ENCODE measurements around the gene CDT1. TPM values are rescaled to one million over a fixed set of nuclear protein-coding genes. Genes with fewer than 3 reads are reported as not detected.
A peak's percentile ranks its signal among the peaks of the same experiment; 100 is the strongest.

Gene CDT1
- total and polyA plus RNA-seq, 10 of the 15 experiments (the other 5 are each of a cell fraction or from before 2014, with no cell fraction given), result 0.50 to 87.6 (median 8.8) TPM

DNA sequence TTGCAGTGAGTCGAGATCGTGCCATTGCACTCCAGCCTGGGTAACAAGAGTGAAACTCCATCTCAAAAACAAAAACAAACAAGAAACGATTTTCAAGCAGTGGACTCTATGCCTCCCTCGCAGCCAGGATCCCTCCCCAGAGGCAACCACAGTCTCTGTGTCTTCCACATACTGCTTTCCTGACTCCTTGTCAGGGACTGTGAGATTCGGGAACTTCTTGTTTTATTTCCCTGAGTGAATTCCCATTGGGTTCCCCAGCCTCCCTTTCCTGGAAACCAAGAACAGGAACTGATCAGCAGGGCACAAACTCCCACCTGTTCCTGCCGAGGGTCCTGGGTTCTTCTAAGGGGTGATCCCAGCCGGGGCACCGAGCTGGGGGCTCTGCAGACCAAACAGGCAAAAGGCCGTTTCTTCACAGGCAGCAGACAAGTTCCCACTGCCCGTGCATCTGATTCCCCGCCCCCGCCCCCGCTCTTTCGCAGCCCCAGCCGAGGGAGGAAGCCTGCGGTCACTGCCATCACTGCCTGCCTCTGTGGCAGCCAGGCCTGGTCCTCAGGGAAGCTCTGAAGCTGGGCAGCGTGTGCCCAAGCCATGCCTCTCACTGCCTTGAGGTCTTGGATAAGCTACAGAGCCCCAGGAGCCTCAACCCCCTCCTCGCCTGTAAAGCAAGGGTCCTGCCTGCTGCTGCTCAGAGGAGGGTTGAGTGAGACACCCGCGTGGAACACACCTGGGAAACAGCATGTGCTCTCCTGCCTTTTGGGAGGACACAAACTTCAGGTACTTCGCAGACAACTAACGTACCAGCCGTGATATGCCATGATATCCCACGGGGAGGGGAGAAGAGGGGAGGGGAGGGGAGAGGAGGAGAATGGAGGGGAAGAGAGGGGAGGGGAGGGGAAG, 13.0 kb upstream of the CDT1 start (continued):
- TF ChIP-seq, protein P1, sequence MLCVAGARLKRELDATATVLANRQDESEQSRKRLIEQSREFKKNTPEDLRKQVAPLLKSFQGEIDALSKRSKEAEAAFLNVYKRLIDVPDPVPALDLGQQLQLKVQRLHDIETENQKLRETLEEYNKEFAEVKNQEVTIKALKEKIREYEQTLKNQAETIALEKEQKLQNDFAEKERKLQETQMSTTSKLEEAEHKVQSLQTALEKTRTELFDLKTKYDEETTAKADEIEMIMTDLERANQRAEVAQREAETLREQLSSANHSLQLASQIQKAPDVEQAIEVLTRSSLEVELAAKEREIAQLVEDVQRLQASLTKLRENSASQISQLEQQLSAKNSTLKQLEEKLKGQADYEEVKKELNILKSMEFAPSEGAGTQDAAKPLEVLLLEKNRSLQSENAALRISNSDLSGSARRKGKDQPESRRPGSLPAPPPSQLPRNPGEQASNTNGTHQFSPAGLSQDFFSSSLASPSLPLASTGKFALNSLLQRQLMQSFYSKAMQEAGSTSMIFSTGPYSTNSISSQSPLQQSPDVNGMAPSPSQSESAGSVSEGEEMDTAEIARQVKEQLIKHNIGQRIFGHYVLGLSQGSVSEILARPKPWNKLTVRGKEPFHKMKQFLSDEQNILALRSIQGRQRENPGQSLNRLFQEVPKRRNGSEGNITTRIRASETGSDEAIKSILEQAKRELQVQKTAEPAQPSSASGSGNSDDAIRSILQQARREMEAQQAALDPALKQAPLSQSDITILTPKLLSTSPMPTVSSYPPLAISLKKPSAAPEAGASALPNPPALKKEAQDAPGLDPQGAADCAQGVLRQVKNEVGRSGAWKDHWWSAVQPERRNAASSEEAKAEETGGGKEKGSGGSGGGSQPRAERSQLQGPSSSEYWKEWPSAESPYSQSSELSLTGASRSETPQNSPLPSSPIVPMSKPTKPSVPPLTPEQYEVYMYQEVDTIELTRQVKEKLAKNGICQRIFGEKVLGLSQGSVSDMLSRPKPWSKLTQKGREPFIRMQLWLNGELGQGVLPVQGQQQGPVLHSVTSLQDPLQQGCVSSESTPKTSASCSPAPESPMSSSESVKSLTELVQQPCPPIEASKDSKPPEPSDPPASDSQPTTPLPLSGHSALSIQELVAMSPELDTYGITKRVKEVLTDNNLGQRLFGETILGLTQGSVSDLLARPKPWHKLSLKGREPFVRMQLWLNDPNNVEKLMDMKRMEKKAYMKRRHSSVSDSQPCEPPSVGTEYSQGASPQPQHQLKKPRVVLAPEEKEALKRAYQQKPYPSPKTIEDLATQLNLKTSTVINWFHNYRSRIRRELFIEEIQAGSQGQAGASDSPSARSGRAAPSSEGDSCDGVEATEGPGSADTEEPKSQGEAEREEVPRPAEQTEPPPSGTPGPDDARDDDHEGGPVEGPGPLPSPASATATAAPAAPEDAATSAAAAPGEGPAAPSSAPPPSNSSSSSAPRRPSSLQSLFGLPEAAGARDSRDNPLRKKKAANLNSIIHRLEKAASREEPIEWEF (IDR thresholded peaks at IDR 0.05; ENCODE audit: insufficient replicate concordance, low read depth, low read length), result no peak
- TF ChIP-seq POU2F2 (IDR thresholded peaks at IDR 0.05; ENCODE audit: borderline replicate concordance, low read depth, low read length) (no peak), PAX8 (IDR thresholded peaks at IDR 0.05) (no peak), TCF7 (IDR thresholded peaks at IDR 0.05; ENCODE audit: borderline replicate concordance) (no peak), NFYB (IDR thresholded peaks at IDR 0.05; ENCODE audit: insufficient read depth, low read depth, low read length) (no peak), DPF2 (IDR thresholded peaks at IDR 0.05) (no peak; the same call in 1 of the 2 replicates), IKZF1 (conservative IDR thresholded peaks at IDR 0.05) (peak; percentile 67), CEBPB (IDR thresholded peaks at IDR 0.05; ENCODE audit: borderline replicate concordance in 1 of 2, low read depth in 2 of 2, low read length in 2 of 2) (no peak), EED (IDR thresholded peaks at IDR 0.05; ENCODE audit: low read depth) (peak; percentile 49; the same call in 1 of the 2 replicates), NFYA (IDR thresholded peaks at IDR 0.05; ENCODE audit: borderline replicate concordance, low read depth, low read length) (no peak), MEF2B (IDR thresholded peaks at IDR 0.05; ENCODE audit: partially characterized antibody, poor library complexity, severe bottlenecking) (peak; percentile 13), SREBF1 (IDR thresholded peaks at IDR 0.05; ENCODE audit: low read length) (no peak), ZNF622 (IDR thresholded peaks at IDR 0.05) (no peak), WRNIP1 (IDR thresholded peaks at IDR 0.05; ENCODE audit: borderline replicate concordance, low read depth, low read length) (no peak), NR2F1 (conservative IDR thresholded peaks at IDR 0.05) (no peak), TAF1 (IDR thresholded peaks at IDR 0.05; ENCODE audit: borderline replicate concordance, low read depth, low read length) (no peak)
- TF ChIP-seq, protein P2, sequence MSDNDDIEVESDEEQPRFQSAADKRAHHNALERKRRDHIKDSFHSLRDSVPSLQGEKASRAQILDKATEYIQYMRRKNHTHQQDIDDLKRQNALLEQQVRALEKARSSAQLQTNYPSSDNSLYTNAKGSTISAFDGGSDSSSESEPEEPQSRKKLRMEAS (IDR thresholded peaks at IDR 0.05; ENCODE audit: low read depth, low read length), result no peak
- TF ChIP-seq, protein P3, sequence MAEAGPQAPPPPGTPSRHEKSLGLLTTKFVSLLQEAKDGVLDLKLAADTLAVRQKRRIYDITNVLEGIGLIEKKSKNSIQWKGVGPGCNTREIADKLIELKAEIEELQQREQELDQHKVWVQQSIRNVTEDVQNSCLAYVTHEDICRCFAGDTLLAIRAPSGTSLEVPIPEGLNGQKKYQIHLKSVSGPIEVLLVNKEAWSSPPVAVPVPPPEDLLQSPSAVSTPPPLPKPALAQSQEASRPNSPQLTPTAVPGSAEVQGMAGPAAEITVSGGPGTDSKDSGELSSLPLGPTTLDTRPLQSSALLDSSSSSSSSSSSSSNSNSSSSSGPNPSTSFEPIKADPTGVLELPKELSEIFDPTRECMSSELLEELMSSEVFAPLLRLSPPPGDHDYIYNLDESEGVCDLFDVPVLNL (IDR thresholded peaks at IDR 0.05; ENCODE audit: low read depth, low read length), result no peak
- TF ChIP-seq, protein P4, sequence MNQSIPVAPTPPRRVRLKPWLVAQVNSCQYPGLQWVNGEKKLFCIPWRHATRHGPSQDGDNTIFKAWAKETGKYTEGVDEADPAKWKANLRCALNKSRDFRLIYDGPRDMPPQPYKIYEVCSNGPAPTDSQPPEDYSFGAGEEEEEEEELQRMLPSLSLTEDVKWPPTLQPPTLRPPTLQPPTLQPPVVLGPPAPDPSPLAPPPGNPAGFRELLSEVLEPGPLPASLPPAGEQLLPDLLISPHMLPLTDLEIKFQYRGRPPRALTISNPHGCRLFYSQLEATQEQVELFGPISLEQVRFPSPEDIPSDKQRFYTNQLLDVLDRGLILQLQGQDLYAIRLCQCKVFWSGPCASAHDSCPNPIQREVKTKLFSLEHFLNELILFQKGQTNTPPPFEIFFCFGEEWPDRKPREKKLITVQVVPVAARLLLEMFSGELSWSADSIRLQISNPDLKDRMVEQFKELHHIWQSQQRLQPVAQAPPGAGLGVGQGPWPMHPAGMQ (IDR thresholded peaks at IDR 0.05; ENCODE audit: borderline replicate concordance), result no peak
- TF ChIP-seq, protein P5, sequence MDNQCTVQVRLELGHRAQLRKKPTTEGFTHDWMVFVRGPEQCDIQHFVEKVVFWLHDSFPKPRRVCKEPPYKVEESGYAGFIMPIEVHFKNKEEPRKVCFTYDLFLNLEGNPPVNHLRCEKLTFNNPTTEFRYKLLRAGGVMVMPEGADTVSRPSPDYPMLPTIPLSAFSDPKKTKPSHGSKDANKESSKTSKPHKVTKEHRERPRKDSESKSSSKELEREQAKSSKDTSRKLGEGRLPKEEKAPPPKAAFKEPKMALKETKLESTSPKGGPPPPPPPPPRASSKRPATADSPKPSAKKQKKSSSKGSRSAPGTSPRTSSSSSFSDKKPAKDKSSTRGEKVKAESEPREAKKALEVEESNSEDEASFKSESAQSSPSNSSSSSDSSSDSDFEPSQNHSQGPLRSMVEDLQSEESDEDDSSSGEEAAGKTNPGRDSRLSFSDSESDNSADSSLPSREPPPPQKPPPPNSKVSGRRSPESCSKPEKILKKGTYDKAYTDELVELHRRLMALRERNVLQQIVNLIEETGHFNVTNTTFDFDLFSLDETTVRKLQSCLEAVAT (IDR thresholded peaks at IDR 0.05), result peak; percentile 8; the same call in 1 of the 2 replicates
